ENCODE data around the gene MGME1. TPM values are rescaled to one million over a fixed set of nuclear protein-coding genes. Genes with fewer than 3 reads are reported as not detected.

Gene MGME1
- total RNA-seq, 1 experiment from 2014 or later: 34.5 TPM

GRCh38 chr20:17972121-17972520, 3.3 kb downstream of the MGME1 start:
- peak; percentile 40 for DNase-seq (ENCODE audit: low spot score)
- in situ Hi-C loops (cut with HindIII; ENCODE audit: low sequenced_read_pairs): no loop called here

- DNase-seq (ENCODE audit: low spot score): no peak
- in situ Hi-C loops (cut with HindIII; ENCODE audit: low sequenced_read_pairs): no loop called here
Measured at GRCh38 chr20:17976305-17976704, 7.5 kb downstream of the MGME1 start.

- DNase-seq (ENCODE audit: low spot score): no peak
- in situ Hi-C loops (cut with HindIII; ENCODE audit: low sequenced_read_pairs): no loop called here
Measured at GRCh38 chr20:17985388-17986018, 16.7 kb downstream of the MGME1 start.

GRCh38 chr20:17987988-17988387, 19.2 kb downstream of the MGME1 start:
- DNase-seq (ENCODE audit: low spot score): no peak
- in situ Hi-C loops (cut with HindIII; ENCODE audit: low sequenced_read_pairs): no loop called here

GRCh38 chr20:17990278-17990972, 21.6 kb downstream of the MGME1 start:
- in situ Hi-C loops (cut with HindIII; ENCODE audit: low sequenced_read_pairs): no loop called here
- DNase-seq (ENCODE audit: low spot score): no peak

- in situ Hi-C loops (cut with HindIII; ENCODE audit: low sequenced_read_pairs): no loop called here
- no peak for DNase-seq (ENCODE audit: low spot score)
Measured at GRCh38 chr20:17992224-17992637, 23.4 kb downstream of the MGME1 start.

- DNase-seq (ENCODE audit: low spot score): no peak
- in situ Hi-C loops (cut with HindIII; ENCODE audit: low sequenced_read_pairs): no loop called here
Measured at GRCh38 chr20:17992847-17993513, 24.2 kb downstream of the MGME1 start.

- DNase-seq (ENCODE audit: low spot score): no peak
- in situ Hi-C loops (cut with HindIII; ENCODE audit: low sequenced_read_pairs): no loop called here
Measured at GRCh38 chr20:17993546-17993945, 24.7 kb downstream of the MGME1 start.

GRCh38 chr20:17995967-17996819, 27.4 kb downstream of the MGME1 start:
- DNase-seq (ENCODE audit: low spot score): peak; percentile 84

GRCh38 chr20:17998446-17998845, 29.6 kb downstream of the MGME1 start:
- no peak for DNase-seq (ENCODE audit: low spot score)
- in situ Hi-C loops (cut with HindIII; ENCODE audit: low sequenced_read_pairs): no loop called here

More at GRCh38 chr20:17995967-17996819, 27.4 kb downstream of the MGME1 start:
- in situ Hi-C loops (cut with HindIII; ENCODE audit: low sequenced_read_pairs): no loop called here

GRCh38 chr20:17999566-17999965, 30.7 kb downstream of the MGME1 start:
- in situ Hi-C loops (cut with HindIII; ENCODE audit: low sequenced_read_pairs): no loop called here

GRCh38 chr20:18001131-18001921, 32.5 kb downstream of the MGME1 start:
- DNase-seq (ENCODE audit: low spot score): peak; percentile 6
- in situ Hi-C loops (cut with HindIII; ENCODE audit: low sequenced_read_pairs): no loop called here

More at GRCh38 chr20:17999566-17999965, 30.7 kb downstream of the MGME1 start:
- no peak for DNase-seq (ENCODE audit: low spot score)

GRCh38 chr20:18003897-18004296, 35.1 kb downstream of the MGME1 start:
- DNase-seq (ENCODE audit: low spot score): no peak
- in situ Hi-C loops (cut with HindIII; ENCODE audit: low sequenced_read_pairs): no loop called here

GRCh38 chr20:18004384-18005031, 35.7 kb downstream of the MGME1 start:
- in situ Hi-C loops (cut with HindIII; ENCODE audit: low sequenced_read_pairs): no loop called here
- DNase-seq (ENCODE audit: low spot score): no peak

- in situ Hi-C loops (cut with HindIII; ENCODE audit: low sequenced_read_pairs): no loop called here
- DNase-seq (ENCODE audit: low spot score): no peak
Measured at GRCh38 chr20:18005170-18005989, 36.6 kb downstream of the MGME1 start.

GRCh38 chr20:18005990-18006364, 37.2 kb downstream of the MGME1 start:
- in situ Hi-C loops (cut with HindIII; ENCODE audit: low sequenced_read_pairs): no loop called here
- no peak for DNase-seq (ENCODE audit: low spot score)

GRCh38 chr20:18006684-18007083, 37.9 kb downstream of the MGME1 start:
- in situ Hi-C loops (cut with HindIII; ENCODE audit: low sequenced_read_pairs): no loop called here
- DNase-seq (ENCODE audit: low spot score): no peak

Data from G401 (cell line).